Posterior vena cava (tissue), 2 donors: ENCODE results near the gene DHRS4L2. TPM values are rescaled to one million over a fixed set of nuclear protein-coding genes. Genes with fewer than 3 reads are reported as not detected.
"Not testable (repeated sequence)": the region's sequence is repeated elsewhere in the genome, so short reads cannot be mapped to it uniquely, and the experiment has no call there.

ENCODE experiments used
- DNase-seq: peaks from one replicate; pipeline ENCODE4 v3.0.0-alpha.2; 2020; ENCODE audit warnings: low spot score
- intact Hi-C, 2 donors: fragments of 100-400 bp; cut with DNase I; formaldehyde crosslinking; loops; one replicate each; pipeline versions ENCODE4 v1.14.1 to v1.14.2; 2022 to 2023
- total RNA-seq, 2 donors: library from RNA; stranded (reverse); fragmentation: NEBNext Ultra II Directional; extraction: Animal tissue kit (Norgen Biotek cat#: 25700); gene quantifications; one replicate each; pipeline ENCODE4 v1.2.1, GENCODE V29; 2021
- donor health status: DM: yes; HTN: yes; CAD: no.
- donor health status: DM: yes; HTN: yes; CAD: no.

The DHRS4L2 gene
- total RNA-seq, 2 donors from 2014 or later = 15.1 to 16.9 TPM

GRCh38 chr14:24049002-24049401 is 60.3 kb downstream of the DHRS4L2 start:
- intact Hi-C loops = loop anchor here in 1 of 2 donors (5.0 kb wide), 1 partner anchor 1527 kb away; no protein-coding TSS in a partner anchor
- not testable (repeated sequence) for DNase-seq

GRCh38 chr14:24050753-24051152 is 62.0 kb downstream of the DHRS4L2 start:
- DNase-seq, intact Hi-C loops: not testable (repeated sequence)

- intact Hi-C loops = no loop called here
- DNase-seq = no peak
Observed at GRCh38 chr14:24051176-24051788, 62.6 kb downstream of the DHRS4L2 start.

GRCh38 chr14:24051789-24052655 is 63.3 kb downstream of the DHRS4L2 start, which contains the start of gene CARMIL3:
Gene CARMIL3 (plus strand): TSS chr14:24052009. CDS start chr14:24052154, 145 bp downstream.
- DNase-seq = peak; percentile 88

GRCh38 chr14:24052656-24053547 is 64.2 kb downstream of the DHRS4L2 start:
- peak; percentile 38 for DNase-seq
- intact Hi-C loops = no loop called here

More at GRCh38 chr14:24051789-24052655, 63.3 kb downstream of the DHRS4L2 start, which contains the start of gene CARMIL3:
- intact Hi-C loops = no loop called here

GRCh38 chr14:24053548-24054323 is 65.0 kb downstream of the DHRS4L2 start:
- DNase-seq = peak; percentile 59
- intact Hi-C loops = no loop called here

GRCh38 chr14:24054324-24054641 is 65.6 kb downstream of the DHRS4L2 start:
- DNase-seq = peak; percentile 41
- intact Hi-C loops = no loop called here

- intact Hi-C loops = no loop called here
- DNase-seq = peak; percentile 56
Observed at GRCh38 chr14:24054646-24055045, 65.9 kb downstream of the DHRS4L2 start.

Other genes with a start within 250 kb of the DHRS4L2 start
- gene DHRS4, start 35.2 kb upstream of the DHRS4L2 start, total RNA-seq = 10 to 100 TPM; 15.4 to 16.9 TPM
- under 1 TPM; 0.14 to 0.23 TPM for gene CARMIL3, start 63.1 kb downstream of the DHRS4L2 start, total RNA-seq
- gene CPNE6, start 82.6 kb downstream of the DHRS4L2 start, total RNA-seq = 1 to 10 TPM in 1 of 2 donors, under 1 TPM in 1; 0.32 to 1.3 TPM
- gene PCK2, start 105.4 kb downstream of the DHRS4L2 start, total RNA-seq = 10 to 100 TPM; 18.8 to 27.4 TPM
- gene DCAF11, start 125.8 kb downstream of the DHRS4L2 start, total RNA-seq = 10 to 100 TPM; 32.2 to 37.1 TPM
- 1 to 10 TPM; 1.1 to 1.4 TPM for gene NRL, start 126.0 kb downstream of the DHRS4L2 start, total RNA-seq
- gene FITM1, start 141.7 kb downstream of the DHRS4L2 start, total RNA-seq = under 1 TPM in 1 of 2 donors, not detected in 1; 0.38 TPM
- gene PSME1, start 147.3 kb downstream of the DHRS4L2 start, total RNA-seq = 100 to 1,000 TPM; 114 to 119 TPM
- 10 to 100 TPM; 10.9 to 14.2 TPM for gene EMC9, start 152.7 kb downstream of the DHRS4L2 start, total RNA-seq
- gene PSME2, start 157.7 kb downstream of the DHRS4L2 start, total RNA-seq = 10 to 100 TPM; 72.6 to 97.7 TPM
- gene RNF31, start 158.6 kb downstream of the DHRS4L2 start, total RNA-seq = 10 to 100 TPM; 34.9 to 53.7 TPM
- 10 to 100 TPM; 53.7 to 92.4 TPM for gene IRF9, start 172.3 kb downstream of the DHRS4L2 start, total RNA-seq
- 1 to 10 TPM; 8.0 to 9.4 TPM for gene REC8, start 183.2 kb downstream of the DHRS4L2 start, total RNA-seq
- gene IPO4, start 199.9 kb downstream of the DHRS4L2 start, total RNA-seq = 10 to 100 TPM; 24.9 to 30.6 TPM
- 10 to 100 TPM; 30.1 to 35.2 TPM for gene TM9SF1, start 206.5 kb downstream of the DHRS4L2 start, total RNA-seq
- not detected for gene TSSK4, start 216.8 kb downstream of the DHRS4L2 start, total RNA-seq
- gene CHMP4A, start 224.6 kb downstream of the DHRS4L2 start, total RNA-seq = 10 to 100 TPM; 41.8 to 42.7 TPM
- gene MDP1, start 227.1 kb downstream of the DHRS4L2 start, total RNA-seq = 10 to 100 TPM; 22.1 to 23.1 TPM
- gene NEDD8, start 243.4 kb downstream of the DHRS4L2 start, total RNA-seq = 100 to 1,000 TPM; 121 to 125 TPM
- gene GMPR2, start 244.0 kb downstream of the DHRS4L2 start, total RNA-seq = 10 to 100 TPM; 34.4 to 42.0 TPM